Parathyroid adenoma (tissue), 2 donors: Measurements from ENCODE around the gene CTNND2.

Experiments
- H2AFZ ChIP-seq: fragments of 300-600 bp; sonication (generic); one replicate; pipeline ENCODE4 v1.7.0; 2017; ENCODE audit warnings: antibody characterized with exemption, mild to moderate bottlenecking
- H3K27ac ChIP-seq: fragments of 300-600 bp; sonication (generic); one replicate; pipeline ENCODE4 v1.7.0; 2017
- H3K27me3 ChIP-seq: fragments of 300-600 bp; sonication (generic); one replicate; pipeline ENCODE4 v1.7.0; 2017; ENCODE audit warnings: low read length; ENCODE audit not compliant: control insufficient read depth, insufficient read depth
- H3K36me3 ChIP-seq: fragments of 300-600 bp; sonication (generic); one replicate; pipeline ENCODE4 v1.7.0; 2017; ENCODE audit warnings: low read length; ENCODE audit not compliant: control insufficient read depth, insufficient read depth
- H3K4me1 ChIP-seq: fragments of 300-600 bp; sonication (generic); one replicate; pipeline ENCODE4 v1.7.0; 2017; ENCODE audit warnings: control low read depth
- H3K4me2 ChIP-seq: fragments of 300-600 bp; sonication (generic); one replicate; pipeline ENCODE4 v1.7.0; 2017; ENCODE audit warnings: low read length
- H3K4me3 ChIP-seq: fragments of 300-600 bp; sonication (generic); one replicate; pipeline ENCODE4 v1.7.0; 2017; ENCODE audit warnings: low read depth, low read length
- H3K79me2 ChIP-seq: fragments of 300-600 bp; sonication (generic); one replicate; pipeline ENCODE4 v1.7.0; 2017; ENCODE audit warnings: control low read depth
- H3K9ac ChIP-seq: fragments of 300-600 bp; sonication (generic); one replicate; pipeline ENCODE4 v1.7.0; 2017; ENCODE audit warnings: mild to moderate bottlenecking
- H3K9me3 ChIP-seq: fragments of 300-600 bp; sonication (generic); one replicate; pipeline ENCODE4 v1.7.0; 2017; ENCODE audit warnings: low read length; ENCODE audit not compliant: control insufficient read depth
- CTCF ChIP-seq: fragments of 300-600 bp; sonication (generic); IDR thresholded peaks from one replicate; pipeline ENCODE4 v1.7.0; 2017; ENCODE audit warnings: antibody characterized with exemption, mild to moderate bottlenecking
- donor health status: primary hyperparathyroidism.

CTNND2 gene

GRCh38 chr5:10927608-10928007 lies 976.6 kb downstream of the CTNND2 start:
- Histone ChIP-seq H3K4me1 (no peaks in the 10 kb centered on the region), H3K79me2 (no peaks in the 10 kb centered on the region), H3K9me3 (peaks cover 5% of the 10 kb centered on the region), H3K4me2 (no peak overlapping the region), H3K9ac (no peak overlapping the region), H3K27me3 (no peaks in the 10 kb centered on the region), H3K36me3 (no peaks in the 10 kb centered on the region), H2AFZ (no peak overlapping the region), H3K4me3 (no peak overlapping the region), H3K27ac (no peak overlapping the region)
- TF ChIP-seq CTCF: no peak

- H3K27me3 ChIP-seq: no peaks in the 10 kb centered on the region
- H3K9ac ChIP-seq: no peak overlapping the region
- H3K4me3 ChIP-seq: no peak overlapping the region
- H2AFZ ChIP-seq: no peak overlapping the region
- no peak overlapping the region for H3K27ac ChIP-seq
- no peaks in the 10 kb centered on the region for H3K36me3 ChIP-seq
- H3K9me3 ChIP-seq: no peaks in the 10 kb centered on the region
- TF ChIP-seq CTCF: no peak
- H3K79me2 ChIP-seq: no peaks in the 10 kb centered on the region
- no peak overlapping the region for H3K4me2 ChIP-seq
- no peaks in the 10 kb centered on the region for H3K4me1 ChIP-seq
Observed at GRCh38 chr5:10923310-10923709, 980.9 kb downstream of the CTNND2 start.
